Fibroblast of skin of back (primary cell): ENCODE measurements around the gene MAGEF1.

Experiments used
- DNase-seq: peaks from one replicate; pipeline ENCODE4 v3.0.0-alpha.2; 2013

MAGEF1 gene

GRCh38 chr3:184690192-184690883 is 21.5 kb downstream of the MAGEF1 start:
- no peak for DNase-seq

GRCh38 chr3:184688882-184689271 is 23.0 kb downstream of the MAGEF1 start:
- no peak for DNase-seq

- peak; percentile 68 for DNase-seq
Observed at GRCh38 chr3:184688251-184688881, 23.5 kb downstream of the MAGEF1 start.

GRCh38 chr3:184687363-184688015 is 24.4 kb downstream of the MAGEF1 start:
- no peak for DNase-seq

- peak; percentile 53 for DNase-seq
Observed at GRCh38 chr3:184685646-184686045, 26.2 kb downstream of the MAGEF1 start.

GRCh38 chr3:184685055-184685454 is 26.8 kb downstream of the MAGEF1 start:
- no peak for DNase-seq

GRCh38 chr3:184683900-184684560 is 27.8 kb downstream of the MAGEF1 start:
- no peak for DNase-seq

GRCh38 chr3:184683234-184683633 is 28.6 kb downstream of the MAGEF1 start:
- DNase-seq: no peak

- DNase-seq: no peak
Observed at GRCh38 chr3:184682671-184683070, 29.2 kb downstream of the MAGEF1 start.

- DNase-seq: no peak
Observed at GRCh38 chr3:184680385-184681345, 31.2 kb downstream of the MAGEF1 start.

- DNase-seq: peak; percentile 63
Observed at GRCh38 chr3:184679056-184679816, 32.6 kb downstream of the MAGEF1 start.

- no peak for DNase-seq
Observed at GRCh38 chr3:184678317-184679055, 33.4 kb downstream of the MAGEF1 start.

GRCh38 chr3:184677344-184678316 is 34.2 kb downstream of the MAGEF1 start:
- DNase-seq: no peak

GRCh38 chr3:184676927-184677326 is 34.9 kb downstream of the MAGEF1 start:
- DNase-seq: no peak

GRCh38 chr3:184674626-184675025 is 37.2 kb downstream of the MAGEF1 start:
- no peak for DNase-seq

- no peak for DNase-seq
Observed at GRCh38 chr3:184672977-184673870, 38.6 kb downstream of the MAGEF1 start.

- no peak for DNase-seq
Observed at GRCh38 chr3:184672335-184672734, 39.5 kb downstream of the MAGEF1 start.

- DNase-seq: no peak
Observed at GRCh38 chr3:184670091-184670602, 41.7 kb downstream of the MAGEF1 start.
